Ishikawa (cell line): ENCODE data around the gene ZNF469.

ENCODE experiments used
- CEBPB ChIP-seq: IDR thresholded peaks from 2 replicates; pipeline ENCODE4 v1.6.1; 2012
- CREB1 ChIP-seq: IDR thresholded peaks from 2 replicates; pipeline ENCODE4 v1.6.1; 2012; ENCODE audit warnings: low read depth
- EGR1 ChIP-seq: IDR thresholded peaks from 2 replicates; pipeline ENCODE4 v1.6.1; 2012
- EP300 ChIP-seq: IDR thresholded peaks from 2 replicates; pipeline ENCODE4 v1.6.1; 2012; ENCODE audit warnings: borderline replicate concordance
- FOXM1 ChIP-seq: IDR thresholded peaks from 2 replicates; pipeline ENCODE4 v1.6.1; 2012; ENCODE audit warnings: low read depth, borderline replicate concordance
- MAX ChIP-seq: IDR thresholded peaks from 2 replicates; pipeline ENCODE4 v1.6.1; 2012
- NFIC ChIP-seq: IDR thresholded peaks from 2 replicates; pipeline ENCODE4 v1.6.1; 2012
- RAD21 ChIP-seq: IDR thresholded peaks from 2 replicates; pipeline ENCODE4 v1.6.1; 2012; ENCODE audit warnings: low read depth
- TAF1 ChIP-seq: IDR thresholded peaks from 2 replicates; pipeline ENCODE4 v1.6.1; 2012; ENCODE audit warnings: low read depth, mild to moderate bottlenecking
- TCF12 ChIP-seq: IDR thresholded peaks from 2 replicates; pipeline ENCODE4 v1.6.1; 2012; ENCODE audit warnings: low read depth
- TEAD4 ChIP-seq: IDR thresholded peaks from 2 replicates; pipeline ENCODE4 v1.6.1; 2012
- USF1 ChIP-seq: IDR thresholded peaks from 2 replicates; pipeline ENCODE4 v1.6.1; 2012
- YY1 ChIP-seq: IDR thresholded peaks from 2 replicates; pipeline ENCODE4 v1.6.1; 2012; ENCODE audit warnings: low read depth
- ZBTB7A ChIP-seq: IDR thresholded peaks from 2 replicates; pipeline ENCODE4 v1.6.1; 2012; ENCODE audit warnings: low read depth
- TF ChIP-seq, protein P1 (sequence below): IDR thresholded peaks from 2 replicates; pipeline ENCODE4 v1.6.1; 2012; ENCODE audit warnings: low read depth, mild to moderate bottlenecking

The ZNF469 gene

GRCh38 chr16:88379694-88380040 lies 3.1 kb upstream of the ZNF469 start:
- no peak for TF ChIP-seq MAX
- TF ChIP-seq, protein P1, sequence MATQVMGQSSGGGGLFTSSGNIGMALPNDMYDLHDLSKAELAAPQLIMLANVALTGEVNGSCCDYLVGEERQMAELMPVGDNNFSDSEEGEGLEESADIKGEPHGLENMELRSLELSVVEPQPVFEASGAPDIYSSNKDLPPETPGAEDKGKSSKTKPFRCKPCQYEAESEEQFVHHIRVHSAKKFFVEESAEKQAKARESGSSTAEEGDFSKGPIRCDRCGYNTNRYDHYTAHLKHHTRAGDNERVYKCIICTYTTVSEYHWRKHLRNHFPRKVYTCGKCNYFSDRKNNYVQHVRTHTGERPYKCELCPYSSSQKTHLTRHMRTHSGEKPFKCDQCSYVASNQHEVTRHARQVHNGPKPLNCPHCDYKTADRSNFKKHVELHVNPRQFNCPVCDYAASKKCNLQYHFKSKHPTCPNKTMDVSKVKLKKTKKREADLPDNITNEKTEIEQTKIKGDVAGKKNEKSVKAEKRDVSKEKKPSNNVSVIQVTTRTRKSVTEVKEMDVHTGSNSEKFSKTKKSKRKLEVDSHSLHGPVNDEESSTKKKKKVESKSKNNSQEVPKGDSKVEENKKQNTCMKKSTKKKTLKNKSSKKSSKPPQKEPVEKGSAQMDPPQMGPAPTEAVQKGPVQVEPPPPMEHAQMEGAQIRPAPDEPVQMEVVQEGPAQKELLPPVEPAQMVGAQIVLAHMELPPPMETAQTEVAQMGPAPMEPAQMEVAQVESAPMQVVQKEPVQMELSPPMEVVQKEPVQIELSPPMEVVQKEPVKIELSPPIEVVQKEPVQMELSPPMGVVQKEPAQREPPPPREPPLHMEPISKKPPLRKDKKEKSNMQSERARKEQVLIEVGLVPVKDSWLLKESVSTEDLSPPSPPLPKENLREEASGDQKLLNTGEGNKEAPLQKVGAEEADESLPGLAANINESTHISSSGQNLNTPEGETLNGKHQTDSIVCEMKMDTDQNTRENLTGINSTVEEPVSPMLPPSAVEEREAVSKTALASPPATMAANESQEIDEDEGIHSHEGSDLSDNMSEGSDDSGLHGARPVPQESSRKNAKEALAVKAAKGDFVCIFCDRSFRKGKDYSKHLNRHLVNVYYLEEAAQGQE = no peak
- TF ChIP-seq CEBPB = no peak
- no peak for TF ChIP-seq ZBTB7A
- TF ChIP-seq NFIC = no peak
- TF ChIP-seq TCF12 = no peak
- no peak for TF ChIP-seq EGR1
- TF ChIP-seq YY1 = no peak
- no peak for TF ChIP-seq TAF1
- TF ChIP-seq FOXM1 = no peak
- TF ChIP-seq USF1 = no peak
- no peak for TF ChIP-seq CREB1
- no peak for TF ChIP-seq EP300
- TF ChIP-seq RAD21 = no peak
- no peak for TF ChIP-seq TEAD4

GRCh38 chr16:88380099-88380498 lies 2.7 kb upstream of the ZNF469 start:
- TF ChIP-seq CREB1 (no peak), TCF12 (no peak), RAD21 (no peak), TEAD4 (no peak), CEBPB (no peak), FOXM1 (no peak), YY1 (no peak), NFIC (no peak), USF1 (no peak), TAF1 (no peak)
- TF ChIP-seq, protein P1 = no peak

GRCh38 chr16:88380619-88381018 lies 2.1 kb upstream of the ZNF469 start:
- TF ChIP-seq CEBPB (no peak), CREB1 (no peak), ZBTB7A (no peak), TEAD4 (no peak), YY1 (no peak), EGR1 (no peak), TAF1 (no peak), NFIC (no peak), RAD21 (no peak), EP300 (no peak), USF1 (no peak), FOXM1 (no peak), TCF12 (no peak), MAX (no peak)
- TF ChIP-seq, protein P1 = no peak

DNA sequence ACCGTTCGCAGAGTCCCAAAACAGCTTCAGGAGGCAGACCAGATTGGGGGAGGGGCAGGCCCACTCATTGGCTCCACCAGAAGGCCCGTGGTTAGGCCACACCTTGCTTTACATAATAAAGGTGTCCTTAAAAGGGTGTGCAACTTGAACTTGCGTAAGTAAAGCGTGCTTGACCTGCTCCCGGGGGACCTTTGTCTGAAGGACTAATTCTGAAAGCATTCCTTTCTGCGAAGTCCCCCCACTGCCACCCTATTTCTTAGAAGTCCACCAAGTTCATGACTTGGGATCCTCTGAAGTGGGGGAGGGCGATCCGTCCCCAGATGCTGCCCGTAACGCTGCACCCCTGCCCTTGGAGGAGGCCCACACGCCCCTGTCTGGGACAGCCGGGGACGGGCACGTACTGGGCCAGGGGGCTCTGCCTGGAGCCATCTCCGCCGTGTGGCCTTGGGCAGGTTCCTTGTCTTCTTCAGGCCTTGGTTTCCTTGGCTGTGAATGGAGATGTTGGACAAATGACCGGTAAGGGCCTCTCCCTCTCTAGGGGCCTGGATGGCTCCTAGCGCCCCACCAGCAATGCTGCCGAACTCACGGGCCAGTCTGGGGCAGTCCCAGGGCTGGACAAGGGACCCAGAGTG lies 823 bp upstream of the ZNF469 start:
- TF ChIP-seq YY1 (no peak), FOXM1 (no peak)
